Stomach (tissue), 4 donors: ENCODE results near the gene STMN1.

Experiments
- EP300 ChIP-seq: sonication (generic); formaldehyde crosslinking; IDR thresholded peaks from one replicate; pipeline ENCODE4 v1.6.1; 2017; ENCODE audit warnings: antibody characterized with exemption
- POLR2AphosphoS5 ChIP-seq, 3 donors: sonication (generic); formaldehyde crosslinking; IDR thresholded peaks; one replicate each; pipeline ENCODE4 v1.6.1; 2016; ENCODE audit warnings: antibody characterized with exemption in 3 of 3
- TF ChIP-seq, protein P1 (sequence below), 7 experiments: fragments of 450-650 bp in 4 of 7; fragments of 200-600 bp in 3 of 7; sonication (generic) in 3 of 7; IDR thresholded peaks; one replicate each; pipeline ENCODE4 v1.5.1; 2016 to 2019; ENCODE audit warnings: antibody characterized with exemption in 7 of 7, control low read depth in 2 of 7, mild to moderate bottlenecking in 1 of 7

GRCh38 chr1:25890239-25891034 is 15.8 kb downstream of the STMN1 start:
- no peak for TF ChIP-seq EP300
- peak in 2 of 3 donors; percentile 45 to 69 for TF ChIP-seq POLR2AphosphoS5 (IDR thresholded peaks at IDR 0.05)
- TF ChIP-seq, protein P1, sequence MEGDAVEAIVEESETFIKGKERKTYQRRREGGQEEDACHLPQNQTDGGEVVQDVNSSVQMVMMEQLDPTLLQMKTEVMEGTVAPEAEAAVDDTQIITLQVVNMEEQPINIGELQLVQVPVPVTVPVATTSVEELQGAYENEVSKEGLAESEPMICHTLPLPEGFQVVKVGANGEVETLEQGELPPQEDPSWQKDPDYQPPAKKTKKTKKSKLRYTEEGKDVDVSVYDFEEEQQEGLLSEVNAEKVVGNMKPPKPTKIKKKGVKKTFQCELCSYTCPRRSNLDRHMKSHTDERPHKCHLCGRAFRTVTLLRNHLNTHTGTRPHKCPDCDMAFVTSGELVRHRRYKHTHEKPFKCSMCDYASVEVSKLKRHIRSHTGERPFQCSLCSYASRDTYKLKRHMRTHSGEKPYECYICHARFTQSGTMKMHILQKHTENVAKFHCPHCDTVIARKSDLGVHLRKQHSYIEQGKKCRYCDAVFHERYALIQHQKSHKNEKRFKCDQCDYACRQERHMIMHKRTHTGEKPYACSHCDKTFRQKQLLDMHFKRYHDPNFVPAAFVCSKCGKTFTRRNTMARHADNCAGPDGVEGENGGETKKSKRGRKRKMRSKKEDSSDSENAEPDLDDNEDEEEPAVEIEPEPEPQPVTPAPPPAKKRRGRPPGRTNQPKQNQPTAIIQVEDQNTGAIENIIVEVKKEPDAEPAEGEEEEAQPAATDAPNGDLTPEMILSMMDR (IDR thresholded peaks at IDR 0.05) = no peak
